Measurements from ENCODE around the gene STX17. TPM values are rescaled to one million over a fixed set of nuclear protein-coding genes. Genes with fewer than 3 reads are reported as not detected.

STX17 gene
- total RNA-seq, 4 donors from 2014 or later, result 26.0 to 41.8 (median 37.9) TPM

- no peak for TF ChIP-seq CTCF (IDR thresholded peaks at IDR 0.05; ENCODE audit: low read depth)
These were observed 38.5 kb upstream of the STX17 start for GRCh38 chr9:99867968-99868367.

GRCh38 chr9:99868845-99869244 lies 37.6 kb upstream of the STX17 start:
- no peak for TF ChIP-seq CTCF (IDR thresholded peaks at IDR 0.05; ENCODE audit: low read depth)

- no peak for TF ChIP-seq CTCF (IDR thresholded peaks at IDR 0.05; ENCODE audit: low read depth)
These were observed 36.3 kb upstream of the STX17 start for GRCh38 chr9:99870126-99870525.

GRCh38 chr9:99873531-99873930 lies 32.9 kb upstream of the STX17 start:
- TF ChIP-seq CTCF (IDR thresholded peaks at IDR 0.05; ENCODE audit: low read depth), result no peak

GRCh38 chr9:99873943-99874584 lies 32.4 kb upstream of the STX17 start:
- TF ChIP-seq CTCF (IDR thresholded peaks at IDR 0.05; ENCODE audit: low read depth), result no peak

- no peak for TF ChIP-seq CTCF (IDR thresholded peaks at IDR 0.05; ENCODE audit: low read depth)
These were observed 30.3 kb upstream of the STX17 start for GRCh38 chr9:99876190-99876589.

- TF ChIP-seq CTCF (IDR thresholded peaks at IDR 0.05; ENCODE audit: low read depth), result no peak
These were observed 27.8 kb upstream of the STX17 start for GRCh38 chr9:99878651-99879050.

Data from subcutaneous adipose tissue (tissue), 4 donors.